B cell (primary cell): Measurements from ENCODE around the gene FIBIN.

Experiments
- CTCF ChIP-seq: fragments of 200-600 bp; IDR thresholded peaks from one replicate; pipeline ENCODE4 v1.8.0; 2022; ENCODE audit warnings: antibody characterized with exemption, mild to moderate bottlenecking
- EZH2 ChIP-seq: IDR thresholded peaks from 2 replicates; pipeline ENCODE4 v1.6.1; 2012; ENCODE audit warnings: borderline replicate concordance, low read depth, mild to moderate bottlenecking, moderate library complexity, low read length; ENCODE audit not compliant: insufficient read depth, poor library complexity, severe bottlenecking

- TF ChIP-seq EZH2, result no peak
- TF ChIP-seq CTCF, result no peak
Observed at GRCh38 chr11:27029966-27030365, 36.1 kb downstream of the FIBIN start.
